Naive thymus-derived CD8-positive, alpha-beta T cell (primary cell): ENCODE measurements around the gene SLC46A2. TPM values are rescaled to one million over a fixed set of nuclear protein-coding genes. Genes with fewer than 3 reads are reported as not detected.

ENCODE experiments used
- ATAC-seq, 2 donors: fragments of 150-1000 bp; cut with Tn5 transposase in 1 of 2; sonication (Bioruptor Pico), chemical (Tn5 transposase) in 1 of 2; 1 replicate in 1 of 2; 2 replicates in 1 of 2; pipeline ENCODE4 v1.10.0; 2021; ENCODE audit warnings: mild to moderate bottlenecking in 2 of 2, moderate library complexity in 2 of 2
- POLR2A ChIA-PET: fragments of 350-600 bp; sonication (Branson Sonifier 250); formaldehyde crosslinking; loops from one replicate; lab custom pipeline; 2021; ENCODE audit warnings: antibody characterized with exemption; lab: Charles Lee
- DNase-seq, 10 donors: peaks; one replicate each; pipeline versions ENCODE4 v3.0.0 to v3.0.0-alpha.2; 2020 to 2022
- H3K27ac Mint-ChIP-seq, 10 donors: one replicate each; pipeline ENCODE4 v1.8.0; 2020 to 2022; ENCODE audit warnings: mild to moderate bottlenecking in 10 of 10, mixed read lengths in 10 of 10, moderate library complexity in 4 of 10, inconsistent platforms in 1 of 10
- H3K27me3 Mint-ChIP-seq, 5 donors: one replicate each; pipeline ENCODE4 v1.8.0; 2021 to 2022; ENCODE audit warnings: mixed read lengths in 5 of 5
- H3K36me3 Mint-ChIP-seq, 3 donors: one replicate each; pipeline ENCODE4 v1.8.0; 2020 to 2022; ENCODE audit warnings: mixed read lengths in 3 of 3, mild to moderate bottlenecking in 2 of 3, inconsistent platforms in 1 of 3
- H3K4me1 Mint-ChIP-seq, 4 donors: one replicate each; pipeline ENCODE4 v1.8.0; 2021 to 2022; ENCODE audit warnings: mixed read lengths in 4 of 4
- H3K4me3 Mint-ChIP-seq, 10 donors: one replicate each; pipeline ENCODE4 v1.8.0; 2020 to 2022; ENCODE audit warnings: mild to moderate bottlenecking in 10 of 10, mixed read lengths in 10 of 10, moderate library complexity in 6 of 10, inconsistent platforms in 1 of 10
- H3K9me3 Mint-ChIP-seq, 9 donors: one replicate each; pipeline ENCODE4 v1.8.0; 2020 to 2022; ENCODE audit warnings: mixed read lengths in 9 of 9, mild to moderate bottlenecking in 3 of 9, inconsistent platforms in 1 of 9, moderate library complexity in 1 of 9
- polyA plus RNA-seq, 3 donors: library from polyadenylated mRNA; unstranded; fragments of 300-500 nt; fragmentation: Illumina TruSeq; gene quantifications; one replicate each; pipeline ENCODE4 v1.2.3, GENCODE V29; 2021
- total RNA-seq, 8 experiments: library from RNA in 2 of 8; stranded (reverse) in 2 of 8; gene quantifications; one replicate each; pipeline ENCODE4 v1.2.3 and lab custom pipeline; 2021 to 2026

The SLC46A2 gene
- total and polyA plus RNA-seq, 5 experiments from 2014 or later = 0.11 TPM; not detected in 4

GRCh38 chr9:112852741-112853504 lies 37.8 kb downstream of the SLC46A2 start:
- H3K9me3 Mint-ChIP-seq = no peaks in the 10 kb centered on the region
- DNase-seq = no peak
- peaks cover 0 to 53% (median 21%) of the 10 kb centered on the region in 3 donors for H3K36me3 Mint-ChIP-seq
- POLR2A ChIA-PET = interaction anchor here (0.6 kb wide), 1 partner anchor 21 kb away, joined by 3 read pairs; no protein-coding TSS in a partner anchor
- H3K4me1 Mint-ChIP-seq = peaks cover 5 to 12% (median 7%) of the 10 kb centered on the region in 4 donors
- no peak overlapping the region for H3K4me3 Mint-ChIP-seq
- H3K27ac Mint-ChIP-seq = no peak overlapping the region
- no peaks in the 10 kb centered on the region for H3K27me3 Mint-ChIP-seq
- no peak for ATAC-seq

- POLR2A ChIA-PET = no interaction called here
- DNase-seq = no peak
- Mint-ChIP-seq H3K4me3 (no peak overlapping the region), H3K27ac (no peak overlapping the region), H3K27me3 (no peaks in the 10 kb centered on the region), H3K4me1 (peaks cover 1 to 8% (median 4%) of the 10 kb centered on the region in 4 donors), H3K36me3 (peaks cover 0 to 56% (median 26%) of the 10 kb centered on the region in 3 donors), H3K9me3 (no peaks in the 10 kb centered on the region)
- ATAC-seq = no peak
These were observed 39.8 kb downstream of the SLC46A2 start for GRCh38 chr9:112850840-112851239.

GRCh38 chr9:112849363-112849922 lies 41.2 kb downstream of the SLC46A2 start:
- H3K27me3 Mint-ChIP-seq = no peaks in the 10 kb centered on the region
- no peaks in the 10 kb centered on the region for H3K9me3 Mint-ChIP-seq
- H3K36me3 Mint-ChIP-seq = peaks cover 0 to 48% (median 26%) of the 10 kb centered on the region in 3 donors
- H3K4me3 Mint-ChIP-seq = no peak overlapping the region
- POLR2A ChIA-PET = no interaction called here
- H3K4me1 Mint-ChIP-seq = peaks cover 2 to 13% (median 7%) of the 10 kb centered on the region in 4 donors
- no peak for ATAC-seq
- no peak overlapping the region for H3K27ac Mint-ChIP-seq
- DNase-seq = no peak

GRCh38 chr9:112848316-112849151 lies 42.1 kb downstream of the SLC46A2 start:
- DNase-seq (no peak), ATAC-seq (no peak)
- Mint-ChIP-seq H3K27me3 (no peaks in the 10 kb centered on the region), H3K4me1 (peaks cover 6 to 15% (median 12%) of the 10 kb centered on the region in 4 donors), H3K9me3 (no peaks in the 10 kb centered on the region), H3K36me3 (peaks cover 0 to 42% (median 23%) of the 10 kb centered on the region in 3 donors), H3K27ac (no peak overlapping the region), H3K4me3 (no peak overlapping the region)
- POLR2A ChIA-PET = no interaction called here

- no peak for DNase-seq
- no peak for ATAC-seq
- H3K27ac Mint-ChIP-seq = no peak overlapping the region
- POLR2A ChIA-PET = no interaction called here
- no peaks in the 10 kb centered on the region for H3K27me3 Mint-ChIP-seq
- H3K4me1 Mint-ChIP-seq = peaks cover 9 to 15% (median 12%) of the 10 kb centered on the region in 4 donors
- no peak overlapping the region for H3K4me3 Mint-ChIP-seq
- peaks cover 0 to 31% (median 16%) of the 10 kb centered on the region in 3 donors for H3K36me3 Mint-ChIP-seq
- no peaks in the 10 kb centered on the region for H3K9me3 Mint-ChIP-seq
These were observed 43.9 kb downstream of the SLC46A2 start for GRCh38 chr9:112846528-112847488.

- ATAC-seq (peak; percentile 53 to 72), DNase-seq (peak; percentile 15 to 73 (median 61))
- POLR2A ChIA-PET = no interaction called here
- peak overlapping the region in 1 of 10 donors; percentile 17 for H3K4me3 Mint-ChIP-seq
- H3K4me1 Mint-ChIP-seq = peaks cover 9 to 15% (median 12%) of the 10 kb centered on the region in 4 donors
- H3K27me3 Mint-ChIP-seq = no peaks in the 10 kb centered on the region
- H3K27ac Mint-ChIP-seq = no peak overlapping the region
- no peaks in the 10 kb centered on the region for H3K9me3 Mint-ChIP-seq
- peaks cover 0 to 31% (median 9%) of the 10 kb centered on the region in 3 donors for H3K36me3 Mint-ChIP-seq
These were observed 45.7 kb downstream of the SLC46A2 start for GRCh38 chr9:112844771-112845542.

- Mint-ChIP-seq H3K9me3 (no peaks in the 10 kb centered on the region), H3K4me1 (peaks cover 9 to 15% (median 10%) of the 10 kb centered on the region in 4 donors), H3K36me3 (peaks cover 8 to 46% (median 23%) of the 10 kb centered on the region in 3 donors), H3K4me3 (no peak overlapping the region), H3K27ac (no peak overlapping the region), H3K27me3 (no peaks in the 10 kb centered on the region)
- ATAC-seq (no peak), DNase-seq (no peak)
- POLR2A ChIA-PET = no interaction called here
These were observed 48.1 kb downstream of the SLC46A2 start for GRCh38 chr9:112842555-112842954.

- H3K9me3 Mint-ChIP-seq = no peaks in the 10 kb centered on the region
- no peak overlapping the region for H3K4me3 Mint-ChIP-seq
- POLR2A ChIA-PET = no interaction called here
- H3K36me3 Mint-ChIP-seq = peaks cover 8 to 53% (median 23%) of the 10 kb centered on the region in 3 donors
- H3K27me3 Mint-ChIP-seq = no peaks in the 10 kb centered on the region
- H3K4me1 Mint-ChIP-seq = peaks cover 9 to 13% (median 10%) of the 10 kb centered on the region in 4 donors
- H3K27ac Mint-ChIP-seq = peak overlapping the region in 2 of 10 donors; percentile 7 to 37
- no peak for DNase-seq
- ATAC-seq = no peak
These were observed 49.4 kb downstream of the SLC46A2 start for GRCh38 chr9:112841261-112841660.

GRCh38 chr9:112839331-112839730 lies 51.3 kb downstream of the SLC46A2 start:
- ATAC-seq = no peak
- H3K4me1 Mint-ChIP-seq = peaks cover 3 to 7% (median 5%) of the 10 kb centered on the region in 4 donors
- H3K36me3 Mint-ChIP-seq = peaks cover 13 to 59% (median 35%) of the 10 kb centered on the region in 3 donors
- POLR2A ChIA-PET = no interaction called here
- no peak for DNase-seq
- peak overlapping the region in 1 of 10 donors; percentile 27 for H3K27ac Mint-ChIP-seq
- no peaks in the 10 kb centered on the region for H3K9me3 Mint-ChIP-seq
- H3K4me3 Mint-ChIP-seq = no peak overlapping the region
- H3K27me3 Mint-ChIP-seq = no peaks in the 10 kb centered on the region

GRCh38 chr9:112838342-112838741 lies 52.3 kb downstream of the SLC46A2 start:
- H3K4me1 Mint-ChIP-seq = peaks cover 0 to 4% (median 1%) of the 10 kb centered on the region in 4 donors
- peak overlapping the region in 1 of 10 donors; percentile 27 for H3K27ac Mint-ChIP-seq
- H3K27me3 Mint-ChIP-seq = no peaks in the 10 kb centered on the region
- ATAC-seq (no peak), DNase-seq (no peak)
- H3K36me3 Mint-ChIP-seq = peaks cover 15 to 61% (median 37%) of the 10 kb centered on the region in 3 donors
- H3K9me3 Mint-ChIP-seq = no peaks in the 10 kb centered on the region
- POLR2A ChIA-PET = no interaction called here
- H3K4me3 Mint-ChIP-seq = no peak overlapping the region

- no peak for ATAC-seq
- peak overlapping the region in 1 of 10 donors; percentile 15 for H3K27ac Mint-ChIP-seq
- POLR2A ChIA-PET = no interaction called here
These were observed 54.3 kb downstream of the SLC46A2 start for GRCh38 chr9:112836394-112836793.

More at GRCh38 chr9:112836394-112836793, 54.3 kb downstream of the SLC46A2 start:
- no peaks in the 10 kb centered on the region for H3K9me3 Mint-ChIP-seq
- H3K4me1 Mint-ChIP-seq = peaks cover 0 to 6% (median 0%) of the 10 kb centered on the region in 4 donors
- DNase-seq = no peak
- peaks cover 15 to 68% (median 42%) of the 10 kb centered on the region in 3 donors for H3K36me3 Mint-ChIP-seq
- no peaks in the 10 kb centered on the region for H3K27me3 Mint-ChIP-seq
- no peak overlapping the region for H3K4me3 Mint-ChIP-seq
